Right atrium auricular region (tissue), 2 donors: ENCODE results near the gene SLC12A8. TPM values are rescaled to one million over a fixed set of nuclear protein-coding genes. Genes with fewer than 3 reads are reported as not detected.

Experiments used
- DNase-seq: peaks from one replicate; pipeline ENCODE4 v3.0.0-alpha.2; 2019; ENCODE audit warnings: low spot score
- H3K27ac ChIP-seq, 2 donors: fragments of 200-600 bp; sonication (generic); 1 replicate in 1 of 2; 2 replicates in 1 of 2; pipeline ENCODE4 v1.5.1; 2016 to 2019
- H3K27me3 ChIP-seq, 2 donors: fragments of 200-600 bp; sonication (generic); one replicate each; pipeline versions ENCODE4 v1.5.1 to v1.6.0; 2017 to 2019
- H3K36me3 ChIP-seq: fragments of 200-600 bp; sonication (generic); one replicate; pipeline ENCODE4 v1.5.1; 2016
- H3K4me1 ChIP-seq, 2 donors: fragments of 200-600 bp; sonication (generic); one replicate each; pipeline versions ENCODE4 v1.5.1 to v1.6.0; 2017 to 2019
- H3K4me3 ChIP-seq, 2 donors: fragments of 200-600 bp; sonication (generic); 1 replicate in 1 of 2; 2 replicates in 1 of 2; pipeline ENCODE4 v1.5.1; 2017 to 2019; ENCODE audit warnings: mild to moderate bottlenecking in 1 of 2, moderate library complexity in 1 of 2
- H3K9me3 ChIP-seq, 2 donors: fragments of 200-600 bp; sonication (generic); one replicate each; pipeline ENCODE4 v1.5.1; 2019
- total RNA-seq, 2 donors: library from RNA; depleted of rRNA; stranded (reverse); fragments of >200 nt; gene quantifications; one replicate each; pipeline ENCODE4 v1.1.0, GENCODE V29; 2016
- TF ChIP-seq, protein P1 (sequence below), 2 donors: fragments of 200-600 bp; sonication (generic); IDR thresholded peaks; one replicate each; pipeline ENCODE4 v1.5.1; 2019; ENCODE audit warnings: antibody characterized with exemption in 2 of 2

The SLC12A8 gene, protein sequence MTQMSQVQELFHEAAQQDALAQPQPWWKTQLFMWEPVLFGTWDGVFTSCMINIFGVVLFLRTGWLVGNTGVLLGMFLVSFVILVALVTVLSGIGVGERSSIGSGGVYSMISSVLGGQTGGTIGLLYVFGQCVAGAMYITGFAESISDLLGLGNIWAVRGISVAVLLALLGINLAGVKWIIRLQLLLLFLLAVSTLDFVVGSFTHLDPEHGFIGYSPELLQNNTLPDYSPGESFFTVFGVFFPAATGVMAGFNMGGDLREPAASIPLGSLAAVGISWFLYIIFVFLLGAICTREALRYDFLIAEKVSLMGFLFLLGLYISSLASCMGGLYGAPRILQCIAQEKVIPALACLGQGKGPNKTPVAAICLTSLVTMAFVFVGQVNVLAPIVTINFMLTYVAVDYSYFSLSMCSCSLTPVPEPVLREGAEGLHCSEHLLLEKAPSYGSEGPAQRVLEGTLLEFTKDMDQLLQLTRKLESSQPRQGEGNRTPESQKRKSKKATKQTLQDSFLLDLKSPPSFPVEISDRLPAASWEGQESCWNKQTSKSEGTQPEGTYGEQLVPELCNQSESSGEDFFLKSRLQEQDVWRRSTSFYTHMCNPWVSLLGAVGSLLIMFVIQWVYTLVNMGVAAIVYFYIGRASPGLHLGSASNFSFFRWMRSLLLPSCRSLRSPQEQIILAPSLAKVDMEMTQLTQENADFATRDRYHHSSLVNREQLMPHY
- 1 to 10 TPM; 1.1 to 1.9 TPM for total RNA-seq

DNA sequence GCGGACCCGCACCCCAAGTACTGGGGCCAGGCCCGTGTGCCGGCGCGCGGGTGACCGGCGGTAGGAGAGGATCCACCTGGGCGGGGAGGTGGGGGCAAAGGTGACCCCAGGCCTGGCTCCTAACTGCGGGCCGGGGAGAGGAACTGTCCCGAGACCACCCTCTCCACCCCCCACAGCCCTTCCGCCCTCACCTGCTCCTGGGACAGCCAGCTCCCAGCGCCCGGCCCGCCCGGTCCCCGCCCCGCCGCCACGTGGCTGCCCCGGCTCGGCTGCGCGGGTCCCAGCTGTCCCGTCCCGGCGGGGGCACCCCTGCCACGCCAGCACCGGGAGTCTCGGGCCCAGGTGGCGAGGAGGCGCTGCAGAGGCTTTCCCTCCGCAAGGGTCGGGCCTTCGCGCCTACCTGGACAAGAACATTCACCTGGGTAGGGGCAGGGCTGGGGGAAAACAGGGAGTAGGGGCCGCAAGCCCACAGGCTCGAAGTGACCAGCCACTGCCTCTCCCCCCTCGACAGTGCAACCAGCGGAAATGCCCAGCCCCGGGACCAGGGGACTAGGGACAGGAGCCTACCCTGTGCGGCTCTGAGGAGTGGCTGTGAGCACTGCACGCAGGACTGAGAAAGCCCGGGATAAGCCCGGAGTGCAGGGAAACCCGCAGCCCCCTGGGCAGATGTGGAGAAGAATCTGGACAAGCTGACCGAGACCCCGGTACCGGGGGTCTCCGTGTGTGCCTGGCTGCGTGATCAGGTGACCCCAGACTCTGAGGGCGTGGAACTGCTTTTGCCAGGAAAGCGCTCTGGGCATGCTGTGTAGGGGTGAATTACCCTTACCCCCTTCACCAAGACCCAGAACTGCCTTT, at the start of gene SLC12A8:
TSS of gene SLC12A8 (minus strand) at position 240 of the 855 bp plus-strand sequence. CDS start 1,399 bp downstream, outside the sequence.
- no peak for DNase-seq
- TF ChIP-seq, protein P1, sequence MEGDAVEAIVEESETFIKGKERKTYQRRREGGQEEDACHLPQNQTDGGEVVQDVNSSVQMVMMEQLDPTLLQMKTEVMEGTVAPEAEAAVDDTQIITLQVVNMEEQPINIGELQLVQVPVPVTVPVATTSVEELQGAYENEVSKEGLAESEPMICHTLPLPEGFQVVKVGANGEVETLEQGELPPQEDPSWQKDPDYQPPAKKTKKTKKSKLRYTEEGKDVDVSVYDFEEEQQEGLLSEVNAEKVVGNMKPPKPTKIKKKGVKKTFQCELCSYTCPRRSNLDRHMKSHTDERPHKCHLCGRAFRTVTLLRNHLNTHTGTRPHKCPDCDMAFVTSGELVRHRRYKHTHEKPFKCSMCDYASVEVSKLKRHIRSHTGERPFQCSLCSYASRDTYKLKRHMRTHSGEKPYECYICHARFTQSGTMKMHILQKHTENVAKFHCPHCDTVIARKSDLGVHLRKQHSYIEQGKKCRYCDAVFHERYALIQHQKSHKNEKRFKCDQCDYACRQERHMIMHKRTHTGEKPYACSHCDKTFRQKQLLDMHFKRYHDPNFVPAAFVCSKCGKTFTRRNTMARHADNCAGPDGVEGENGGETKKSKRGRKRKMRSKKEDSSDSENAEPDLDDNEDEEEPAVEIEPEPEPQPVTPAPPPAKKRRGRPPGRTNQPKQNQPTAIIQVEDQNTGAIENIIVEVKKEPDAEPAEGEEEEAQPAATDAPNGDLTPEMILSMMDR (IDR thresholded peaks at IDR 0.05) = no peak
- peaks cover 0 to 16% of the 10 kb centered on the region in 2 donors for H3K4me1 ChIP-seq
- H3K9me3 ChIP-seq = no peaks in the 10 kb centered on the region
- H3K4me3 ChIP-seq = peak within 1 kb of the TSS; percentile 49 to 58
- H3K27me3 ChIP-seq = peaks cover 5 to 7% of the 10 kb centered on the region in 2 donors
- H3K27ac ChIP-seq = no peak within 1 kb of the TSS
- no peaks in the 10 kb centered on the region for H3K36me3 ChIP-seq

DNA sequence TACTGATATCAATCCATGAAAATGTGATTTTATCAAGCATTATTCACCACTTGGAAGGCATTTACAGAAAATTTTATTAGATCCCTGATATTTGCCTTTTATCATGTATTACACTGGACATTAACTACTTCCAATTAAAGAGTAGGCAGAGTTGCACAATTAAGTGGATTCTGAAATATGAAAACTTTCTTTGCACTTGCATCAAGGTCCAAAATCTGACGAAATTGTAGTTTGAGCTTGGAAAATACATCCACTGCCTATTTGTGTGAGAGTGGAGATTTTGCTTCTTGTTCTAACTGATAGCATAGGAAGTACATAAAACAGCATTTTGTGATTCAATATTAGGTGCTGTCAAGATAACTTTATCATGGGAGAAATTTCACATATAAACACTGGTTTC, 49.6 kb upstream of the SLC12A8 start:
- H3K36me3 ChIP-seq = no peaks in the 10 kb centered on the region
- no peak for DNase-seq
- TF ChIP-seq, protein P1 (IDR thresholded peaks at IDR 0.05) = no peak
- H3K27ac ChIP-seq = no peak overlapping the region
- H3K9me3 ChIP-seq = no peaks in the 10 kb centered on the region
- peaks cover 0 to 2% of the 10 kb centered on the region in 2 donors for H3K4me1 ChIP-seq
- no peak overlapping the region for H3K4me3 ChIP-seq
- no peaks in the 10 kb centered on the region for H3K27me3 ChIP-seq

DNA sequence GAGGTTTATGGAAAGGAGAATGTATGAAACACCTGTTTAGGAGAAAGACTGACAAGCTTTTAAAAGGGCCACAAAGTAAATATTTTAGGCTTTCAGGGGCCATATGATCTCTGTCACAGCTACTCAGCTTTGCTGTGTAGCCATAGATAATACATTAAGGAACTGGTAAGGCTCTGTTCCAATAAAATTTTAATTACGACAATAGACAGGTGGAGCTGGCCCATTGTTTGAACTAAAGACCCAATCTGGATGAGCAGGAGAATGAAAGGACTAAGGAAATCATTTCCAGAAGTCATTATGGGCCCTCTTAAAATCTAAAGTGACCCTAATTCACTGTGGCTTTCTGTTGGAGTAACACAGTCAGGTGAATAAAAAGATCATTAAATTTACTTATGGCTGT, 48.5 kb upstream of the SLC12A8 start:
- Histone ChIP-seq H3K27me3 (no peaks in the 10 kb centered on the region), H3K4me3 (no peak overlapping the region), H3K27ac (no peak overlapping the region), H3K36me3 (no peaks in the 10 kb centered on the region), H3K9me3 (no peaks in the 10 kb centered on the region), H3K4me1 (no peaks in the 10 kb centered on the region)
- TF ChIP-seq, protein P1 (IDR thresholded peaks at IDR 0.05) = no peak
- no peak for DNase-seq

DNA sequence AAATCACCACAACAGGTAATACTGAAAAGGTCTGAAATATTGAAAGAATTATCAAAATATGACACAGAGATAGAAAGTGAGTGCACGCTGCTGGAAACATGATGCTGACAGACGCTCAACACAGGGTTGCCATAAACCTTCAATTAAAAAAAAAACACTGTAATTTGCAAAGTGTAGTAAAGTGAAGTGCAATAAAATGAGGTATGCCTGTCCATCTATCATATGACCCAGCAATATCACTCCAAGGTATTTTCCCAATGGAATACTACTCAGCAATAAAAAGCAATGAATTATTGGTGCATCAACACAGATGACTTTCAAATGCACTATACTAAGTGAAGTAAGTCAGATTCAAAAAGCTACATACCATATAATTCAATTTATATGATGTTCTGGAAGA, 47.6 kb upstream of the SLC12A8 start:
- H3K4me3 ChIP-seq = no peak overlapping the region

DNA sequence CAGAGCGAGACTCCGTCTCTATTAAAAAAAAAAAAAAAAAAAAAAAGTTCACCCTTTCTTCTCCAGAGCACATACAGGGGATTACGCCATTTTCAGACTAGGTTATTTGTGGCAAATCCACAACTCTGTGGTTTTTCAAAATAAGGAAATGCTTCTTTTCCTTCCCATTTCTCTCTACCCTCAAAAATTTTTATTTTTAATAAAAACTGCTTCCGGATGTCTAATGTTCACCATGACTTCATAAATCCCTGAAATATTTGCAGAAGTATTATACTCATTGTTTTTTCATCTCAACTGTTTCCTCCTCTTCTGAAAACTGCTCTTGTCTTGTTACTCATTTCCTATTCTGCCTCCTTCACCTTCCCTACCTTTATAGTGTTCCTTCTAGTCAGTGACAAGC, 45.0 kb upstream of the SLC12A8 start:
- no peaks in the 10 kb centered on the region for H3K9me3 ChIP-seq
- no peak overlapping the region for H3K27ac ChIP-seq
- no peaks in the 10 kb centered on the region for H3K36me3 ChIP-seq
- no peaks in the 10 kb centered on the region for H3K4me1 ChIP-seq
- DNase-seq = no peak
- H3K27me3 ChIP-seq = no peaks in the 10 kb centered on the region
- no peak overlapping the region for H3K4me3 ChIP-seq
- TF ChIP-seq, protein P1 (IDR thresholded peaks at IDR 0.05) = no peak

More for the DNA sequence above, 47.6 kb upstream of the SLC12A8 start:
- no peak for DNase-seq
- Histone ChIP-seq H3K4me1 (no peaks in the 10 kb centered on the region), H3K27me3 (no peaks in the 10 kb centered on the region), H3K9me3 (no peaks in the 10 kb centered on the region), H3K36me3 (no peaks in the 10 kb centered on the region), H3K27ac (no peak overlapping the region)
- TF ChIP-seq, protein P1 (IDR thresholded peaks at IDR 0.05) = no peak
